ENCODE measurements around the gene ZEB1.

GRCh38 chr10:31368724-31369123 lies 49.7 kb downstream of the ZEB1 start:
- TF ChIP-seq CTCF (IDR thresholded peaks at IDR 0.05) = no peak
- TF ChIP-seq POLR2A (IDR thresholded peaks at IDR 0.05) = no peak

Measured in sigmoid colon (tissue), 3 donors.